Activated CD8-positive, alpha-beta memory T cell treated with anti-CD3 and anti-CD28 coated beads, Interleukin-2, amount 50 U/mL, for 4 hours (primary cell): ENCODE measurements around the gene TAGAP.
"Not testable (repeated sequence)": the region's sequence is repeated elsewhere in the genome, so short reads cannot be mapped to it uniquely, and the experiment has no call there.

Experiments
- DNase-seq: peaks from one replicate; pipeline ENCODE4 v3.0.0-alpha.2; 2020

The TAGAP gene

DNA sequence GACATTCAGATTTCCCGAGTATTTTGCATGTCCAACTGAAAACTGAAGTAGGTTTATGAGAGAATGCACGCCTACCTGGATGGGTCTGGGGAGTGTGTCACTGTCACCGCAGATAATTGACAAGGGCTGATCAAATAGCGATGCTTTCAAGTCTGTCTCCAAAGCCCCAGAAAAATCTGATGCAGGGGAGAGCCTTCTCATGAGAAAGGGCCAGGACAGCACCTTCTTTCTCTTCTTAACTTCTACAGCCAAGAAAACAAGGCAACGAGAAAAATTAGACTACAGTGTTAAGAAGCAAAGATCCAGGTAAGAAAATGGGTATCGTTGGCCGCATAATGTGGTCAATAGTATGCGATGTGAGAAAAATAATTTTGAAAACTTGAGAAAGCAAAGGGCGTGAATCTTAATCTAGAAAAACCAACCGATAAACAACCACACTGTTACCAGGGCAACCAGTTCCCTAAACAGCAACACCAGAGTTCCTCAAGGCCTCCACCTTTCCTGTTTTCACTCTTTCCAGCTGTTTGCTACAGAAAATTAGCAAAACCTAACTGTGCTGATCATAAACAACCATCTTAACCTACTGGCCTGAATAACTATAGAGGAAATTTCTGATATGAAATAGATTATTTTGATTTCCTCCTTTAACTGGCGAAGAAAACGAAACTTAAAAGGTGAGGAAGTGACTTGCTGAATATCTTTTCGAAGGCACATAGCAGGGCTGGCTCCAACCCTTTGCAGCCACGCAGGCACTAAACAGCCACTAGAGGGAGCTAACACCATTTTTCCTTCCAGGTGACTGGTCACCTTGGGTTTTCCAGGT is 2.6 kb downstream of the TAGAP start:
- peak; percentile 65 for DNase-seq

GRCh38 chr6:159041181-159041580 is 3.6 kb downstream of the TAGAP start:
- no peak for DNase-seq

GRCh38 chr6:159039885-159040258 is 4.9 kb downstream of the TAGAP start:
- no peak for DNase-seq

- no peak for DNase-seq
Observed at GRCh38 chr6:159038914-159039884, 5.6 kb downstream of the TAGAP start.

- DNase-seq: not testable (repeated sequence)
Observed at GRCh38 chr6:159038318-159038717, 6.5 kb downstream of the TAGAP start.

DNA sequence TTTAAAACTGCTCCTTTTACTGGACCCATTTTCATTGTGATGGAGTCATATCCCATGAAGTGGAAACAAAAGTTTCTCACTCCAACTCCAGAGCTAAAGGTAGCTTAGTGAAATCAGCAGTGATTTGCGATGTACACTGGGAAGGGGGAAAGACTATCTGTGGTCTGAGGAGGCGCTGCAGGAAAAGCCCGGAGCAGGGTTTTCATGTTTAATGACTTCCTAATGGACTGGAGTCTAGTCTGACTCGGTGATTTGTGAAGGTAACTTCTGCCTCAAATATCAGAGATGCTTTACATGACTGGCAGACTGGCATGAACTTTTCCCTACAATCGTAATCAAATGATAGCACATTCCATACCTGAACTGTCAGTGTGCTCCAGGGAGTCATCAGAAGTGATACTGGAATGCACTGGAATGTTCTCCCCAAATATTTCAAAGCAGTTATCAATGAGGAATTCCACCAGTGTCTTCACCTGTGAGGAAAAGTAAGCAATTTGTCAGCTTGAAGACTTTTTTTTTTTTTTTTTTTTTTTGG is 7.0 kb downstream of the TAGAP start:
- DNase-seq: no peak

DNA sequence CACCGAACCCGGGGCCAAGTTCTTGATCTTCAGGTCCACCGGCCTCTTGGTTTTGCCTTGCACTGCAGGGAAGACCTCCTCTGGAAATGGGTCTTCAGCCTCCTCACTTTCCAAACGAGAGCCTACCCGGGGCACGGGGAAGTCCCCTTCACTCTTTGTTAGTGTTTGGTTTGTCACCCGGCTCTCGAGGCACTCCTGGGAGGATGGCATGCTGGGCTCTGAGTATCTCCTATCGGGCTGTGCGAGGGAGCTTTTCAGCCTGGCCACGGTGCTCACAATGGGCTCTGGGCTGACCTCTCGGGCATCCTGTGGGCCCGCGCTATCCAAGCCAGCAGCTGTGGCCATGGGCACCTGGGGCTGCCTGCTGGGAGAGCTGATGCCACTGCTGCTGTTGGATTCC is 8.1 kb downstream of the TAGAP start:
- no peak for DNase-seq

DNA sequence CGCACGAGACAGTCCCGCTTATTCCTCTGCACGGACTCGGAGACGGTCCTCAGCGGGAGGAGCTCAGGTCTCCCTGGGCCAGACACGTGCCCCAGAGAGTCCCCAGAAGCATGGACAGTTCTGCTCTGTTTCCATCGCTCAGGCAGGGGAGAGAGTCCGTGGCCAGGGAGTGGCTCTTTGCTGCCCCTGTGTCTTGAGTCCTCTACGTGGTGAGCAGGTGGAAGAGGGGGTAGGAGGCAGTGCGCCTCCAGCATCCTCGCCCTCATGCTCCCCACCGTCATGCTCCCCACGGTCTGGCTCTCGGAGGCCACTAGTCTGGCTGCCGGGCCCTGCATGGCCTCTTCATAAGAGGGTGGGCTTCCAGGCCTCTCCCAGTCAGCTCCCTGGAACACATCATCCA is 8.9 kb downstream of the TAGAP start:
- no peak for DNase-seq

DNA sequence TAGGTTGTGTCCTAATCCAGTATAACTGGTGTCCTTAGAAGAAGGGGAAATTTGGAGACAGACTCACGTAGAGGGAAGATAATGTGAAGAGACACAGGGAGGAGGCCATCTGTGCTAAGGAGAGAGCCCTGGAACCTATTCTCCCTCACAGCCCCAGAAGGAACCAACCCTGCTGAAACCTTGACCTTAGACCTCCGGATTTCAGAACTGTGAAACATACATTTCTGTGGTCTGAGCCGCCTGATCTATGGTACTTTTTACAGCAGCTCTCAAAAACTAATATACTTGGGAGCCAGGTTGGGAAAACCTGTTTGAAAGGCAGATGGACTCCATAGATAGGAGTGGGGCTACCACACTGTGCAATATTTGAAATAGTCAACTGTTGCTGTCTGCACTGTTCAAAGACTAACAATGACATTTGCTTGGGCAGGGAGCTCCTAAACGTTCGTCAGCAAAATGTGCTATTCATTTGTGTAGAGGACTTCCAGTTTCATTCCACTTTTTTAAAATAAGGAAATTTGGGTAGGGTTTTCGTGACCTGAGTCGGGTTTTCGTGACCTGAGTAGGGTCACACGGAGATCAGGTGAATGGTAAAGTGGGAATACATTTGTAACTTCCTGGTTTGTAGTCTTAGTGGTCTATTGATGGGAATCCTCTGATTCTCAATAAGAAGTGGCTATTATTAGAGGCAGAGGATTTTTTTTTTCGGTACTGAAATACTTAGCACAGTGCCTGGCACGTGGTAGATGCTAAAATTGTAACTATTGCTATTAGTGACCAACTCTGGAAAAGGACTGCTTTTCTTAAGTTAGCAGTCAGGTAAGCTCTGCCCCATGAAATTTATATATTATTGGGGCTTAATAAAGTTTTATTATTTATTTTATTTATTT is 11.4 kb downstream of the TAGAP start:
- no peak for DNase-seq

DNA sequence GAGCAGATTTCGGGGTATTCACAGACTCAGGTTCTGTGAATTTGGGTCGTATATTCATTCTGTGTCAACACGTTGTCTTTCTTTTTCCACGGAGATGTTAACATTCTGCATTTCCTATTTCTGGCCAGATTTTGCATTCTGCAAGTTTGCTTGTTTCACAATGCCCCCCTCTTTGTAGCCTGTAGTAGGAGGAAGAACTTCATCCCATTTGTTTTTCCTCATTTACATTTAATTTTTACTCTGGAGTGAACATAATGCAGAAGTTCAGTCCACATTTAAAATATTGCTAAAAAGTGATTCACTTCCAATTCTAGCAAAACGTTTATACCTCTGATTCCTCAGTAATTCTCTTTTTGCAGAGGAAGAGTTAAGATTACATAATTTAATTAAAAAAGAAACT is 12.9 kb downstream of the TAGAP start:
- DNase-seq: no peak

- DNase-seq: no peak
Observed at GRCh38 chr6:159030168-159030567, 14.6 kb downstream of the TAGAP start.

DNA sequence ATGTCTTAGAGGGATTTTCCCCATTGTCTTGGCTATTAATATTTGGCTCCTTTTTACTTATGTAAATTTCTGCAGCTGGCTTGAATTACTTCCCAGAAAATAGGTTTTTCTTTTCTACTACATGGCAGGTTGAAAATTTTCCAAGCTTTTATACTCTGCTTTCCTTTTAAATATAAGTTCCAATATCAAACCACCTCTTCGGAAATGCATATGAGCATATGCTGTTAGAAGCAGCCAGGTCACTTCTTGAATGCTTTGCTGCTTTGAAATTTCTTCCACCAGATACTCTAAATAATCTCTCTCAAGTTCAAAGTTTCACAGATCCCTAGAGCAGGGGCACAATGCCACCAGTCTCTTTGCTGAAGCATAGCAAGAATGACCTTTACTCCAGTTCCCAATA is 19.6 kb downstream of the TAGAP start:
- DNase-seq: not testable (repeated sequence)

GRCh38 chr6:159023893-159024292 is 20.9 kb downstream of the TAGAP start:
- no peak for DNase-seq

DNA sequence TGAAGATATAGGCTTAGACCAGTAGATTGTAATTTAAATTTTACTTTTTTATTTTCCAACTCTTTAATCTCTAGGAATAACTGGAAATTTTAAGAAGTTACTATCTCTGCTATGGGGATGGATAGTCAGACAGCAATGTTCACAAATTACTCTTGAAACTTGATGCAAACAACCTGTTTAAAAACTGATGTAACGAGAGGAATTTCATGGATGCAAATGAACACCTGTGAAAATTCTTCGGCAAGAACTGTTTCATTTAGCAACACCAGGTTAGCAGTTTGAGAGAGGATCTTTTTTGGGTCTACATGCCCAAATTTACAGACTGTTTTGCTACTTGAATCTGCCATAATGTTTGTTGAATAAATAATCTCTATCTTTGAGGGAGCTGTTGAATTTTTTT is 24.8 kb downstream of the TAGAP start:
- DNase-seq: no peak

DNA sequence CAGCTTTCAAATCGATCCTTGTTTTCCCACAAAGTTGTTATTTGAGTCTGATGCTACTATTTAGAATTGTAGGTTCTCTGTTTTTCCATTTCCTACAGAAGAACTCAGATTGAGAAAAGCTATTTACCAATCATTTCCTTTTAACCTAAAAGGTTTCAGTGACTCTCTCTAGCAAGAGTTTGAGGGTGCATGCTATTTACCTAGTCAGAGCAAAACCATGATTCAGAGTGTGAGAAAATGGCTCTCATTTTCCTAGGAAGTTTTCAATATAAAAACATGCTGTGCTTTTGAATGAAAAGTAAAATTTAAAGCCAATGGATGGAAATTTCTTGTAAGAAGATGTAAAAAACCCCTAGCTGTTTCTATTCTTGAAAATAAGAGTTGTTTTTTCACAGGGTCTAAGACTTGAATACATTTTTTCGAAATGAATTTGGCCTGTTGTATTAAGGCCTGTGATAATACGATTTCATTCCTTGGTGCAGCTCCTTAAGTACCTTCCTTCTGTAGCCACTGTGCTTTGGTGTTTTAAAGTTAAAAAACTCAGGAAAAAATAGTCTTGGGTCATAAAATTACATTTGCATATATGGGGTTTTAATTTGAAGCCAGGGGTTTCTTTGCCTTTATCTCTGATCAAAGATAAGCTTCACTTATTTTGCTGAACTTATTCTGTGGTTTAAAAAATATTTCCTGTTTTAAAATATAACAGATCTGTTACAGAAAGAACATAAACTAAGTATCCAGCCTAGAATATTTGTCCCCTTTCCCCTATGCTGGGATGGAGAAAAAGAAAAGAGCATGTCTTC is 26.8 kb downstream of the TAGAP start:
- no peak for DNase-seq

DNA sequence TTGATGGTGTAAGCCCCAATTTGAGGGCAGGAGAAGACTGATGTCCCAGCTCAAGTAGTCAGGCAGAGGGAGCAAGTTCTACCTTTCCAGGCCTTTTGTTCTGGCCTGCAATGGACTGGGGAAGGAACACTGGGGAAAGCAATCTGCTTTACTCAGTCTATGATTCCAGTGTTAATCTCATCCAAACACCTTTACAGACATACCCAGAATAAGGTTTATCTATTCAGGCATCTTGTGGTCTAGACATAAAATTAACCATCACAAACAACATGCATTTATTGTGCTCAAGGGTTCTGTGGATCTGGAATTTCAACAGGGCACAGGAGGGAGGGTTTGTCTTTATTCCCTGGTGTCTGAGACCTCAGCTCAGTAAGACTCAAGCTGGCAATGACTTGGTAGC is 30.4 kb downstream of the TAGAP start:
- DNase-seq: no peak

DNA sequence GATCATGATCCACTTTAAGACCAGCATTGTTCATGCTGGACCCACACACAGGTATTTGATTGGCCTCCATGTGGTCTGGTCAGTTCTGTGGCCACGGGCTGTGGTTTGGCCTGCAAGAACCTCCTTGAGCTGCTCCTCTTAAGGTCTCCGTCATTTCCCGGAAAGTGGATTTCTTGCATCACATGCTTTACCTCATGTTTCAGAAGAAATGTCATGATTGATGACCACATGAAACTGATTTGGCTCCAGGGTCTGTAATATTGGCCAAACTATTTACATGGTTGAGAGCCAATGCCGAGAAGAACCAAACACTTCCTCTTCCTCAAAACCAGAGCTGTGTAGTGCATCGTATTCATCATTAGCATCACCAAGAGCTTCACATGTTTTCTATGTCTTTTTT is 31.6 kb downstream of the TAGAP start:
- DNase-seq: no peak

DNA sequence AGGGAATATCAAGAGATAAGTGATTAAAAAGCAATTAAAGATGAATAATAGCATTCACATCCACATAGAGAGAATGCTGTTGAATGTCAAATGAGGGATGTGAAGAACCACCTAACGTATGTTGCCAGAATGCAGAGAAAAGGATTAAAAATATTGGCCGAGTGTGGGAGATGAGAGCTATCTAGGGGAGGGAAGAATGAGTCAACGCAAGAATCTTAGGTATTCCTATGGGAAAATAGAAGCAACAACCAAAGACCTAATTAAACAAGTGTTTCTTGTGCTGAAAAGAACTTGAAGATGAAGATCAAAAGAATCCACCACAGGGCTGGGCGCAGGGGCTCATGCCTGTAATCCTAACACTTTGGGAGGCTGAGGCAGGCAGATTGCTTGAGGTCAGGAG is 32.6 kb downstream of the TAGAP start:
- no peak for DNase-seq

- not testable (repeated sequence) for DNase-seq
Observed at GRCh38 chr6:159010037-159010612, 34.7 kb downstream of the TAGAP start.

- DNase-seq: no peak
Observed at GRCh38 chr6:159008656-159009288, 36.0 kb downstream of the TAGAP start.

- DNase-seq: no peak
Observed at GRCh38 chr6:159007510-159007909, 37.3 kb downstream of the TAGAP start.
